ENCODE data around the gene MTA1.

DNA sequence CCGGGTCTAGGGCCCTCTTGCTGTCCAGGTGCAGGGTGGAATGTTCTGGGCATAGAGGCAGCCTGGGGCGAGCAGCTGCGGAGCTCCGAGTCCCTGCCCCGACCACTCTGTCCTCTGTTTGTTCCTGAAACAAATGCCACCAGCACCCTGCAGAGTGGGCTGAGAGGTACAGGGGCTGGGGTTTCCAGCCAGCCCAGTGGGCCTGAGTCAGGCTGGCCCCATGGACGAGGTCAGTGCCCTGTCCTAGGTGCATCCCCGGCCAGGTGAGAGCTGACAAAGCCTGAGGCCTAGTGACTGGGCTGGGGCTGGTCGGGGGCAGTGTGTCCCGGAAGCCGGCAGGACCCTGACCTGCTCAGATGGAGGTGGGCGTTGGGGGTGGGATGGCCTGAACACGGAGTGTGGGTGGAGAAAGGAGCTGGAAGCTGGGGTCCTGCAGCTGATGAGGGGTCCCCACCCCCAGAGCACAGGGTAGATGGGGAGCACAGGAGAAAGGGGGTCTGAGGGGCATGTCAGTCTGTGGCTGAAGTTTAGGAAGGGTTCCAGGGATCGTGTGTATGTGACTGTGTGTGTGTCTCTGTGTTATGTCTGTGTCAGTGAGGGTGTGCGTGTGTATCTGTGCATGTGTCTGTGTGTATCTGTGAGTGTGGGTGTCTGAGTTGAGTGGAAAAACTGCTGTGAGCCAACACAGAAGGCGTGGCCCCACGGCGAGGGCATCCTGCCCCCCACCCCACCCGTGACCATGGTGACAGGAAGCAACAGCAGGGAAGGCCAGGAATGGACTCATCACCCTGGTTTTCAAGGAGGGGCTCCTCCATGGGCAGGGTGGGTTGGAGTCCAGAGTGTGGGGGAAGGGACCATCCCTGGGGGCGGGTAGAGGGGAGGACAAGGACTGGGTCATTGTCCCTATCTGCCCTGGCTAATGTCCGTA is 64.7 kb downstream of the MTA1 start:
- TF ChIP-seq CTCF (IDR thresholded peaks at IDR 0.05) (no peak), POLR2AphosphoS5 (IDR thresholded peaks at IDR 0.05; ENCODE audit: low read depth, low read length) (no peak), MAX (IDR thresholded peaks at IDR 0.05; ENCODE audit: low read depth) (no peak), EP300 (IDR thresholded peaks at IDR 0.05; ENCODE audit: borderline replicate concordance in 1 of 2, low read depth in 1 of 2, low read length in 1 of 2) (no peak), NFIC (IDR thresholded peaks at IDR 0.05; ENCODE audit: borderline replicate concordance) (no peak), TAF1 (IDR thresholded peaks at IDR 0.05; ENCODE audit: borderline replicate concordance, low read depth, low read length) (no peak), YY1 (IDR thresholded peaks at IDR 0.05; ENCODE audit: low read depth) (no peak), SMC3 (IDR thresholded peaks at IDR 0.05; ENCODE audit: low read depth, low read length) (no peak)
